GM10266 (cell line): ENCODE measurements around the gene CFD.

Experiments
- DNase-seq: peaks from one replicate; pipeline ENCODE4 v3.0.0; 2012; ENCODE audit errors: extremely low spot score
- CTCF ChIP-seq: IDR thresholded peaks from 2 replicates; pipeline ENCODE4 v1.5.1; 2012; ENCODE audit warnings: mild to moderate bottlenecking, low read depth; ENCODE audit not compliant: control insufficient read depth, insufficient read depth; ENCODE audit errors: missing control alignments

The CFD gene

GRCh38 chr19:900302-901111 lies 41.0 kb downstream of the CFD start:
- no peak for TF ChIP-seq CTCF
- DNase-seq, result no peak

- no peak for DNase-seq
- no peak for TF ChIP-seq CTCF
These were observed 42.0 kb downstream of the CFD start for GRCh38 chr19:901216-902092.

- DNase-seq, result no peak
- no peak for TF ChIP-seq CTCF
These were observed 42.6 kb downstream of the CFD start for GRCh38 chr19:902093-902370.

GRCh38 chr19:902446-903226 lies 43.2 kb downstream of the CFD start:
- no peak for TF ChIP-seq CTCF
- DNase-seq, result no peak

GRCh38 chr19:903266-903797 lies 43.9 kb downstream of the CFD start:
- TF ChIP-seq CTCF, result no peak
- DNase-seq, result no peak

GRCh38 chr19:904545-904944 lies 45.1 kb downstream of the CFD start:
- no peak for TF ChIP-seq CTCF
- DNase-seq, result no peak
